Measurements from ENCODE around the gene OR5AU1.

OR5AU1 gene

GRCh38 chr14:21155963-21156362, at the start of gene OR5AU1:
Gene OR5AU1, minus strand, starts transcription at chr14:21156063. Its CDS starts 191 bp downstream, at chr14:21155872.
- no peak for DNase-seq

- DNase-seq, result no peak
These were observed 49.3 kb upstream of the OR5AU1 start for GRCh38 chr14:21205026-21205677.

GRCh38 chr14:21204167-21205025, 48.5 kb upstream of the OR5AU1 start:
- no peak for DNase-seq

GRCh38 chr14:21203470-21204166, 47.8 kb upstream of the OR5AU1 start:
- no peak for DNase-seq

- DNase-seq, result no peak
These were observed 46.8 kb upstream of the OR5AU1 start for GRCh38 chr14:21202463-21203358.

- DNase-seq, result no peak
These were observed 46.0 kb upstream of the OR5AU1 start for GRCh38 chr14:21201732-21202462.

GRCh38 chr14:21200752-21201461, 45.0 kb upstream of the OR5AU1 start:
- no peak for DNase-seq

GRCh38 chr14:21199611-21200560, 44.0 kb upstream of the OR5AU1 start:
- DNase-seq, result no peak

- no peak for DNase-seq
These were observed 41.7 kb upstream of the OR5AU1 start for GRCh38 chr14:21197418-21198205.

- DNase-seq, result no peak
These were observed 38.7 kb upstream of the OR5AU1 start for GRCh38 chr14:21194597-21194996.

GRCh38 chr14:21192875-21193535, 37.1 kb upstream of the OR5AU1 start:
- DNase-seq, result no peak

GRCh38 chr14:21192447-21192822, 36.6 kb upstream of the OR5AU1 start:
- DNase-seq, result no peak

GRCh38 chr14:21191809-21192446, 36.1 kb upstream of the OR5AU1 start:
- peak; percentile 17 for DNase-seq

GRCh38 chr14:21191261-21191808, 35.5 kb upstream of the OR5AU1 start:
- DNase-seq, result no peak

GRCh38 chr14:21185491-21185890, 29.6 kb upstream of the OR5AU1 start:
- no peak for DNase-seq

- no peak for DNase-seq
These were observed 28.4 kb upstream of the OR5AU1 start for GRCh38 chr14:21184254-21184653.

- no peak for DNase-seq
These were observed 26.3 kb upstream of the OR5AU1 start for GRCh38 chr14:21182166-21182565.

GRCh38 chr14:21171128-21171527, 15.3 kb upstream of the OR5AU1 start:
- DNase-seq, result no peak
